RWPE1 (cell line): ENCODE results near the gene TEAD2.

Source experiments
- CTCF ChIA-PET: fragments of 350-600 bp; sonication (Branson Sonifier 250); formaldehyde crosslinking; extraction: SDS; loops from one replicate; lab custom pipeline; 2021; lab: Yijun Ruan, JAX
- POLR2A ChIA-PET: fragments of 400-600 bp; formaldehyde crosslinking; extraction: SDS; loops from one replicate; lab custom pipeline; 2020; ENCODE audit warnings: antibody characterized with exemption; ENCODE audit not compliant: low non-redundant PET; lab: Yijun Ruan, JAX
- DNase-seq: peaks from one replicate; pipeline ENCODE4 v3.0.0; 2012; ENCODE audit warnings: low spot score
- H3K27ac ChIP-seq: fragments of 450-650 bp; 2 replicates; pipeline ENCODE4 v1.5.1; 2017
- TF ChIP-seq, protein P1 (sequence below): fragments of 450-650 bp; conservative IDR thresholded peaks from 2 replicates; pipeline ENCODE4 v1.5.1; 2017; ENCODE audit warnings: low read depth, mild to moderate bottlenecking

The TEAD2 gene

DNA sequence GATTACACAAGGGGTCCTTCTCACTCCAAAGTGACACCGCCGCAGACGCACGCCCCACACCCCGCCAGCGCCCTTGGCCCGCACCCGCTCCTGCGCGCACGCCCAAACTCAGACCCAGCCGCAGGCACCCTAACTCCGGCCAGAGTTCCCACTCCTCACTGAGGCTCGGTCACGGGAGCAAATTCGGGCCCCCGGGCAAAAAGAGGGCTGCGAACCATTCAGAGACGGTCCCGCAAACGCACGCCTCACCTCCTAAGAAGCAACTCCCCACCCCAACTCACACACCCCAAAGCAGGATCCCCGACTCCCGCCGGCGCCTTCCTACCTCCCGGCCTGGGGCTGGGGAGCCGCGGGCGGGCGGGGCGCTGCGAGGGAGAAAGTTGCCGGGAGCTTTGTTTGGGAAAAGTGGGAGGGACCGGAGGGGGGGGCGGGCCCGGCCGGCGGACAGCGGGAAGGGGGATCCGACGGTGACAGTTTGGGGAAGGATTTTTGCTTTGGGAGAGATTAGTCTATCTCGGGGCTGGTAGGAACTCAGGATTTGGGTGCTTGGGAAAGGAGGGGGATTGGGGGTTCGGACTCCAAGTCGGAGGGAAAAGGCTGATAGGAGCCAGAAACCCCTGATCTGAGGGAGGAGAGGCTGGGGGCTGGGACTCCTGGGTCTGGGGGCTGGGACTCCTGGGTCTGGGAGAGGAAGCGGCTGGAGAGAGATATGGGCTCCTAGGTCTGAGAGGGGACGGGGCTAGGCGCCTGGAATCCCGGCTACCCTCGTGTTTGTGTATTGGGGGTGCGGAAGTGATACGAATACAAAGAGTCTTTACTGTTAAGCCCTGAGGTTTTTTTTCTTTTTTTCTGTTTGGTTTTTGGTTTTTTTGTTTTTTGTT lies at the start of gene TEAD2:
Gene TEAD2, minus strand, starts transcription at position 369 of the 881 bp plus-strand sequence. CDS start 2,341 bp downstream, outside the sequence.
- TF ChIP-seq, protein P1, sequence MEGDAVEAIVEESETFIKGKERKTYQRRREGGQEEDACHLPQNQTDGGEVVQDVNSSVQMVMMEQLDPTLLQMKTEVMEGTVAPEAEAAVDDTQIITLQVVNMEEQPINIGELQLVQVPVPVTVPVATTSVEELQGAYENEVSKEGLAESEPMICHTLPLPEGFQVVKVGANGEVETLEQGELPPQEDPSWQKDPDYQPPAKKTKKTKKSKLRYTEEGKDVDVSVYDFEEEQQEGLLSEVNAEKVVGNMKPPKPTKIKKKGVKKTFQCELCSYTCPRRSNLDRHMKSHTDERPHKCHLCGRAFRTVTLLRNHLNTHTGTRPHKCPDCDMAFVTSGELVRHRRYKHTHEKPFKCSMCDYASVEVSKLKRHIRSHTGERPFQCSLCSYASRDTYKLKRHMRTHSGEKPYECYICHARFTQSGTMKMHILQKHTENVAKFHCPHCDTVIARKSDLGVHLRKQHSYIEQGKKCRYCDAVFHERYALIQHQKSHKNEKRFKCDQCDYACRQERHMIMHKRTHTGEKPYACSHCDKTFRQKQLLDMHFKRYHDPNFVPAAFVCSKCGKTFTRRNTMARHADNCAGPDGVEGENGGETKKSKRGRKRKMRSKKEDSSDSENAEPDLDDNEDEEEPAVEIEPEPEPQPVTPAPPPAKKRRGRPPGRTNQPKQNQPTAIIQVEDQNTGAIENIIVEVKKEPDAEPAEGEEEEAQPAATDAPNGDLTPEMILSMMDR: no peak
- ChIA-PET CTCF (interaction anchor here (0.6 to 0.7 kb wide), 2 partner anchors 130 to 1772 kb away, joined by 3 to 4 read pairs; no protein-coding TSS in a partner anchor), POLR2A (interaction anchor here (0.6 to 0.7 kb wide), 3 partner anchors 91 to 215 kb away, joined by 3 to 7 read pairs (median 3); partner anchors contain the start of gene ALDH16A1)
- H3K27ac ChIP-seq: peak within 1 kb of the TSS; percentile 88
- DNase-seq: peak; percentile 78

DNA sequence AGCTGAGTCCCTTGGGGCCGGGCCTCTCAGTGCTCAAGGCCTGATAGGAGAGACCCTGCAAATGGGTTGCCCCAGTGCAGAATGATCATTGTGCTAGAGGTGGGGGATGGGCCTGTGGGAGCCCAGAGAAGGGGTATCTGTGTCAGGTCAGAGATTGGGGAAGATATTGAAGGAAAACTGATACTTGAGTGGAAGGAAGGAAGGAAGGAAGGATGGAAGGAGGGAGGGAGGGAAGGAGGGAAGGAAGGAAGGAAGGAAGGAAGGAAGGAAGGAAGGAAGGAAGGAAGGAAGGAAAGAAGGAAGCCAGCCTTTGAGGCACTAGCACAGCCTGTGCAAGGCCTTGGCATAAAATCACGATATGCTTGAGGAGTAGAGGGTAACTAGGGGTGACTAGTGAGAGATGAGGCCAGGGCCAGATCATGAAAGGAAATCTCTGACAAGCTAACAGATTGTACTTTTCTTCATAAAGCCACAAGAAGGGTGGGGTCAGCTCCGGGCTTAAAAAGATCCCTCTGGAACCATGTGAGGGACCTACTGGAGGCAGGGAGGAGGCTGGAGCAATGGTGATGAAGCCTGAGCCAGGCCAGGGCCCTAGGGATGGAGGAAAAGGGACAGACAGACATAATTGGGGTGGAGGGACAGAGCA lies 49.6 kb upstream of the TEAD2 start:
- DNase-seq: no peak
- ChIA-PET POLR2A (no interaction called here), CTCF (interaction anchor here (0.6 kb wide), 1 partner anchor 22 kb away, joined by 5 read pairs; no protein-coding TSS in a partner anchor)
- H3K27ac ChIP-seq: no peak overlapping the region
- TF ChIP-seq, protein P1: no peak

DNA sequence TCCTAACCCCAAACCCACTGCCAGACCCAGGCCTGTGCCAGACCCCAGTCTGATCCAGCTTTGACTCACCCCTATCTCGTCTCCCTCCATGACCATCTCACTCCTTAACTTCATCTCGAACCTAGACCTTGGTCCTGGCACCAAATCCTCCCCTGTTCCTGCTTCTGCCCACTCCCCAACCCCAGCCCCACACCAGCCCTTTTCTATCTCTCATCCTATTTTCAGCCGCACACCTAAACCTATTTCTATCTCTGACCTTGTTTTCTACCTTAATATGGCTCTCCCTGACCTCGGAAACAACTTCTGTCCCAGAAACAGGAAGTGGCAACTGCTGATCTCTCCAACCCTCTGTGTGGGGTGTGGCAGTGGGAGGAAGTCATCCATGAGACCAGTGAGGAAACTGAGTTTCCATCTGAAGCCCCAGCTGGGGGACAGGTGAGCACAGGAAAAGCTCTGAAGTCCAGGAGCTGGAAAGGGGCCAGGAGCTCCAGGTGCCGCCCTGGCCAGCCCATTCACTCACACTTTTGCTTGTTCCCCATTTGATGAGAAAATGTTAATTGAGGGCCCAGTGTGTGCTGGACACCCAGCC lies 47.3 kb upstream of the TEAD2 start:
- no peak for DNase-seq
- ChIA-PET CTCF (no interaction called here), POLR2A (no interaction called here)

DNA sequence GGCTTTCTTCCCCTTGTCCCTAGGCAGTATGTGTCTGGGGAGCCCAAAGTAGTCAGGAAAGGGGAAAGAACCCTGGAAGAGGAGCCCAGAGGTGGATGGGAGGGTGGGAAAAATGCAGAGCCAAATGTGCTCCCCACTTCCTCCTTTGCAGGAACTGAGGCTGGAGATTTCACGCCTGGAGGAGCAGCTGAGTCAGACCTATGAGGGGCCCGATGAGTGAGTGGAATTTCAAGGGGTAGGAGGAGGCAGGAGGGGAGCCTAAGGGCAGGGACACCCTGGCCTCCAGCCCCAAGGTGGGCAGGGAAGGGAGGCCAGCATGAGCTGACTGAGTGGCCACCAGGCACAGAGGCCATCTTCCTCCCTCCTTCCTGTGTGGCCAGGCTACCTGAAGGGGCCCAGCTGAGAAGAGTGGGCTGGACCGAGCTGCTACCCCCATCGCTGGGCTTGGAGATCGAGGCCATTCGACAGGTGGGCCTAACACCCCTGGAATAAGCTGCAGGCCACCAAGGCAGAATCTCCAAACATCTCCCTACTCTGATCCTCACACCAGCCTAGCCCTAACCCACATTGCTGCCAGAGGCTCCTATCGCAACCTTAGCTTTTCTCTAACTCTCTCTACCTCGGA lies 46.7 kb upstream of the TEAD2 start:
- TF ChIP-seq, protein P1: no peak
- CTCF ChIA-PET: no interaction called here

More for the DNA sequence above, 47.3 kb upstream of the TEAD2 start:
- TF ChIP-seq, protein P1: no peak
- H3K27ac ChIP-seq: no peak overlapping the region

DNA sequence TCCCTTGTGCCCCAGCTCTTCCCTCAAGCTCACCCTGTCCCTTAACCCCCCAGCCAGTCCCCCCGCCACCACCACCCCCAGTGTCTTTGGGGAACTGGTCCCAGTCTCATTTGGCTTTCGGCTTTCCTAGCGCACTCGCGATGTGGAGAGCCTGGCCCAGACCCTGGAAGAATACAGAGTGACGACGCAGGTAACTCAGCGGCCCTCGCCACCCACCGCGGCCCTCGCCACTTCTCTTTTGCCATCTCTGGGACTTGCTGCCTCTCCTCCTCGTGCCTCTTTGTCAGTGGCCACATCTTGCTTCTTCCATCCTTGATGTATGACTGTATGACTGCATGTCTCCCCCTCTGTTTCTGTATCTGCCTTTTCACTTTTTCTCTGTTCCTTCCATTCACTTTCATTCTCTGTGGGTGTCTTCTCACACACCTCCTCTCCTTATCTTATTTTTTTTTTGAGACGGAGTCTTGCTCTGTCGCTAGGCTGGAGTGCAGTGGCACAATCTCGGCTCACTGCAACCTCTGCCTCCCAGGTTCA lies 45.3 kb upstream of the TEAD2 start:
- ChIA-PET POLR2A (interaction anchor here (0.6 kb wide), 1 partner anchor 45 kb away, joined by 4 read pairs; no protein-coding TSS in a partner anchor), CTCF (no interaction called here)
- TF ChIP-seq, protein P1: no peak
- no peak for DNase-seq
- H3K27ac ChIP-seq: no peak overlapping the region

More for the DNA sequence above, 46.7 kb upstream of the TEAD2 start:
- no peak for DNase-seq
- POLR2A ChIA-PET: no interaction called here
- no peak overlapping the region for H3K27ac ChIP-seq
